GM19239 (cell line): ENCODE data around the gene FBXL16.

Experiments
- DNase-seq: peaks from one replicate; pipeline ENCODE4 v3.0.0; 2011; ENCODE audit warnings: low spot score; ENCODE audit not compliant: insufficient read length
- FAIRE-seq: peaks from 2 replicates; lab custom pipeline; 2011; peaks lifted over from hg19 to GRCh38; lab: Jason Lieb, UNC

FBXL16 gene

GRCh38 chr16:648071-648780 is 57.4 kb downstream of the FBXL16 start:
- peak; percentile 86 for FAIRE-seq
- DNase-seq, result peak; percentile 81

- FAIRE-seq (no peak), DNase-seq (no peak)
These were observed 58.3 kb downstream of the FBXL16 start for GRCh38 chr16:647173-647902.

- DNase-seq (no peak), FAIRE-seq (no peak)
These were observed 58.9 kb downstream of the FBXL16 start for GRCh38 chr16:646679-647172.

- FAIRE-seq (no peak), DNase-seq (no peak)
These were observed 59.5 kb downstream of the FBXL16 start for GRCh38 chr16:645852-646678.

GRCh38 chr16:644556-644955 is 61.0 kb downstream of the FBXL16 start:
- no peak for FAIRE-seq
- no peak for DNase-seq

- no peak for FAIRE-seq
- no peak for DNase-seq
These were observed 62.6 kb downstream of the FBXL16 start for GRCh38 chr16:643050-643368.
